Panc1 (cell line): ENCODE data around the gene FRMD4A. TPM values are rescaled to one million over a fixed set of nuclear protein-coding genes. Genes with fewer than 3 reads are reported as not detected.

ENCODE experiments used
- ATAC-seq: fragments of 200-7000 bp; cut with Tn5 transposase; 2 replicates; pipeline ENCODE4 v1.9.1; 2020; ENCODE audit warnings: mild to moderate bottlenecking, moderate library complexity
- BruUV-seq: library from RNA; stranded (reverse); fragments of 400-500 nt; replicated peaks from 2 replicates; lab custom pipeline; 2021; lab: Mats Ljungman, UMichigan
- CTCF ChIA-PET: fragments of 300-600 bp; sonication (Branson Sonifier 250); formaldehyde crosslinking; loops from one replicate; lab custom pipeline; 2022; ENCODE audit warnings: antibody characterized with exemption; lab: Charles Lee
- POLR2A ChIA-PET: fragments of 300-600 bp; sonication (Branson Sonifier 250); formaldehyde crosslinking; loops from one replicate; lab custom pipeline; 2022; ENCODE audit warnings: antibody characterized with exemption; lab: Charles Lee
- DNase-seq: peaks from one replicate; pipeline ENCODE4 v3.0.0-alpha.2; 2010; ENCODE audit warnings: low read depth, low spot score
- H3K27ac ChIP-seq: 2 replicates; pipeline ENCODE4 v1.5.1; 2011; ENCODE audit warnings: mild to moderate bottlenecking, low read length, inconsistent platforms
- H3K27me3 ChIP-seq: fragments of 200-500 bp; sonication (Bioruptor generic); 2 replicates; pipeline ENCODE4 v1.6.0; 2014; ENCODE audit warnings: low read length, inconsistent platforms; ENCODE audit not compliant: control insufficient read depth, insufficient read depth
- H3K36me3 ChIP-seq: fragments of 200-500 bp; sonication (Bioruptor generic); 2 replicates; pipeline ENCODE4 v1.5.1; 2014; ENCODE audit warnings: inconsistent platforms, mild to moderate bottlenecking, low read length, moderate library complexity; ENCODE audit not compliant: control insufficient read depth, insufficient read depth
- H3K4me1 ChIP-seq: 2 replicates; pipeline ENCODE4 v1.5.1; 2011; ENCODE audit warnings: inconsistent platforms, mild to moderate bottlenecking, low read length, moderate library complexity; ENCODE audit not compliant: control insufficient read depth, insufficient read depth
- H3K4me3 ChIP-seq, 2 experiments: 2 replicates each; pipeline ENCODE4 v1.5.1; 2011 to 2012; ENCODE audit warnings: low read depth in 2 of 2, low read length in 2 of 2, mild to moderate bottlenecking in 2 of 2, inconsistent platforms in 1 of 2, moderate library complexity in 1 of 2
- H3K9me3 ChIP-seq: fragments of 200-500 bp; sonication (Bioruptor generic); 2 replicates; pipeline ENCODE4 v1.5.1; 2014; ENCODE audit warnings: low read depth, mild to moderate bottlenecking, inconsistent platforms, low read length, moderate library complexity; ENCODE audit not compliant: control insufficient read depth, insufficient read depth
- CTCF ChIP-seq: fragments of 450-650 bp; IDR thresholded peaks from 2 replicates; pipeline ENCODE4 v1.5.1; 2017; ENCODE audit warnings: mild to moderate bottlenecking
- POLR2AphosphoS5 ChIP-seq: IDR thresholded peaks from 2 replicates; pipeline ENCODE4 v1.6.1; 2012; ENCODE audit warnings: mild to moderate bottlenecking, low read depth, low read length, moderate library complexity
- REST ChIP-seq, 2 experiments: IDR thresholded peaks; 2 replicates each; pipeline ENCODE4 v1.6.1; 2011 to 2012; ENCODE audit warnings: low read depth in 2 of 2, control low read depth in 1 of 2, low read length in 1 of 2, mild to moderate bottlenecking in 1 of 2, moderate library complexity in 1 of 2; ENCODE audit not compliant: insufficient read depth in 1 of 2
- SIN3A ChIP-seq: IDR thresholded peaks from 2 replicates; pipeline ENCODE4 v1.6.1; 2012; ENCODE audit warnings: low read depth, mild to moderate bottlenecking, low read length, moderate library complexity, borderline replicate concordance; ENCODE audit not compliant: insufficient read depth
- TCF7L2 ChIP-seq: IDR thresholded peaks from 2 replicates; pipeline ENCODE4 v1.6.1; 2011; ENCODE audit warnings: mild to moderate bottlenecking, low read depth, low read length, inconsistent platforms
- in situ Hi-C: cut with HindIII; loops from 2 replicates; pipeline ENCODE4 v1.10.0; 2016; ENCODE audit warnings: low sequenced_read_pairs, low pct_unique_long_range_greater_than_20kb
- intact Hi-C: fragments of 100-400 bp; cut with micrococcal nuclease; formaldehyde crosslinking; loops from one replicate; pipeline ENCODE4 v1.10.0; 2022; ENCODE audit not compliant: unreplicated experiment
- total RNA-seq: library from RNA; stranded (reverse); gene quantifications from one replicate; pipeline ENCODE4 v1.2.1, GENCODE V29; 2021; ENCODE audit not compliant: unreplicated experiment

The FRMD4A gene
- total RNA-seq, 1 experiment from 2014 or later = 7.1 TPM

GRCh38 chr10:14025283-14026189 lies 305.2 kb downstream of the FRMD4A start:
- BruUV-seq = no TSS peak
- no peak for DNase-seq
- Histone ChIP-seq H3K4me1 (no peaks in the 10 kb centered on the region), H3K27me3 (no peaks in the 10 kb centered on the region), H3K4me3 (no peak overlapping the region), H3K36me3 (no peaks in the 10 kb centered on the region), H3K27ac (no peak overlapping the region), H3K9me3 (no peaks in the 10 kb centered on the region)
- POLR2A ChIA-PET = no interaction called here
- intact Hi-C loops (no loop called here), in situ Hi-C loops (no loop called here)
- TF ChIP-seq POLR2AphosphoS5 (no peak), TCF7L2 (no peak), SIN3A (no peak), CTCF (no peak), REST (IDR thresholded peaks at IDR 0.05; ENCODE audit: insufficient read depth in 1 of 2, low read depth in 2 of 2, low read length in 1 of 2) (no peak)
- ATAC-seq = no peak
- CTCF ChIA-PET = no interaction called here

GRCh38 chr10:14024329-14025202 lies 306.2 kb downstream of the FRMD4A start:
- H3K27ac ChIP-seq = no peak overlapping the region

More at GRCh38 chr10:14024329-14025202, 306.2 kb downstream of the FRMD4A start:
- DNase-seq = no peak
- no TSS peak for BruUV-seq
- H3K36me3 ChIP-seq = no peaks in the 10 kb centered on the region
- ChIA-PET POLR2A (no interaction called here), CTCF (no interaction called here)
- in situ Hi-C loops = no loop called here
- ATAC-seq = no peak
- H3K9me3 ChIP-seq = no peaks in the 10 kb centered on the region
- H3K27me3 ChIP-seq = no peaks in the 10 kb centered on the region
- intact Hi-C loops = no loop called here
- no peaks in the 10 kb centered on the region for H3K4me1 ChIP-seq
- TF ChIP-seq SIN3A (no peak), CTCF (no peak), REST (IDR thresholded peaks at IDR 0.05; ENCODE audit: insufficient read depth in 1 of 2, low read depth in 2 of 2, low read length in 1 of 2) (no peak), TCF7L2 (no peak), POLR2AphosphoS5 (no peak)
- no peak overlapping the region for H3K4me3 ChIP-seq
